HepG2 (cell line): Measurements from ENCODE around the gene MAPK7. TPM values are rescaled to one million over a fixed set of nuclear protein-coding genes. Genes with fewer than 3 reads are reported as not detected.

Source experiments
- DNMT1 ChIP-seq: sonication (generic); formaldehyde crosslinking; IDR thresholded peaks from 2 replicates; pipeline ENCODE4 v1.5.1; 2020; ENCODE audit warnings: mild to moderate bottlenecking, missing genetic modification reagents
- DNMT3B ChIP-seq: conservative IDR thresholded peaks from 2 replicates; pipeline ENCODE4 v1.6.1; 2016; ENCODE audit warnings: missing biosample characterization, control low read depth
- GATA4 ChIP-seq: sonication (generic); IDR thresholded peaks from 2 replicates; pipeline ENCODE4 v1.6.1; 2016; ENCODE audit warnings: antibody characterized with exemption, low read depth, borderline replicate concordance
- HNRNPL ChIP-seq: fragments of 200-400 bp; formaldehyde crosslinking; IDR thresholded peaks from 2 replicates; pipeline ENCODE4 v1.6.1; 2017; ENCODE audit warnings: mild to moderate bottlenecking, low read depth, low read length
- MED1 ChIP-seq: sonication (generic); formaldehyde crosslinking; IDR thresholded peaks from 2 replicates; pipeline ENCODE4 v1.4.0; 2020; ENCODE audit warnings: missing genetic modification reagents
- PRMT3 ChIP-seq: sonication (generic); formaldehyde crosslinking; IDR thresholded peaks from 2 replicates; pipeline ENCODE4 v1.8.1; 2022; ENCODE audit warnings: low read depth, mild to moderate bottlenecking, moderate library complexity, missing genetic modification reagents, borderline replicate concordance
- TCF7 ChIP-seq: sonication (generic); IDR thresholded peaks from 2 replicates; pipeline ENCODE4 v1.6.1; 2016; ENCODE audit warnings: antibody characterized with exemption, low read depth
- ZNF383 ChIP-seq: sonication (generic); formaldehyde crosslinking; IDR thresholded peaks from 2 replicates; pipeline ENCODE4 v1.4.0; 2020; ENCODE audit warnings: missing genetic modification reagents, mild to moderate bottlenecking, borderline replicate concordance
- ZNF589 ChIP-seq: sonication (generic); formaldehyde crosslinking; conservative IDR thresholded peaks from 2 replicates; pipeline ENCODE4 v1.8.0; 2022; ENCODE audit warnings: mild to moderate bottlenecking, moderate library complexity, missing genetic modification reagents
- ZNF670 ChIP-seq: sonication (generic); formaldehyde crosslinking; IDR thresholded peaks from 2 replicates; pipeline ENCODE4 v1.8.0; 2022; ENCODE audit warnings: mild to moderate bottlenecking, missing genetic modification reagents, borderline replicate concordance
- ZNF891 ChIP-seq: sonication (generic); formaldehyde crosslinking; IDR thresholded peaks from 2 replicates; pipeline ENCODE4 v1.5.0; 2020; ENCODE audit warnings: mild to moderate bottlenecking, missing genetic modification reagents
- ZSCAN29 ChIP-seq: sonication (generic); formaldehyde crosslinking; conservative IDR thresholded peaks from 2 replicates; pipeline ENCODE4 v1.4.0; 2020; ENCODE audit warnings: mild to moderate bottlenecking, missing genetic modification reagents
- polyA plus RNA-seq, 8 experiments: library from polyadenylated mRNA; depleted of rRNA in 3 of 8; stranded (reverse) in 7 of 8; unstranded in 1 of 8; fragments of >200 nt; fragmentation: Illumina TruSeq in 4 of 8; extraction: Trizol in 4 of 8; gene quantifications; 2 replicates each; pipeline versions ENCODE4 v1.2.1 to v1.2.3, GENCODE V29; 2011 to 2016; ENCODE audit warnings: low read depth in 4 of 8, missing spikeins in 1 of 8, mixed read lengths in 1 of 8; ENCODE audit not compliant: insufficient read depth in 1 of 8
- total RNA-seq, 5 experiments: library from RNA; depleted of rRNA; stranded (reverse); fragments of >200 nt; fragmentation: Illumina TruSeq; extraction: Trizol; gene quantifications; 2 replicates each; pipeline ENCODE4 v1.2.3, GENCODE V29; 2016; ENCODE audit warnings: low read depth in 1 of 5
- TF ChIP-seq, protein P1 (sequence below): sonication (generic); formaldehyde crosslinking; IDR thresholded peaks from 2 replicates; pipeline ENCODE4 v1.4.0; 2020; ENCODE audit warnings: missing genetic modification reagents, borderline replicate concordance
- TF ChIP-seq, protein P2 (sequence below), 2 experiments: fragments of 450-650 bp in 1 of 2; sonication (generic) in 1 of 2; formaldehyde crosslinking; IDR thresholded peaks; 2 replicates each; pipeline versions ENCODE4 v1.5.0 to v1.8.0; 2020 to 2022; ENCODE audit warnings: mild to moderate bottlenecking in 1 of 2, missing genetic modification reagents in 1 of 2
- TF ChIP-seq, protein P3 (sequence below): sonication (generic); formaldehyde crosslinking; IDR thresholded peaks from 2 replicates; pipeline ENCODE4 v1.4.0; 2020; ENCODE audit warnings: missing genetic modification reagents, mild to moderate bottlenecking, borderline replicate concordance
- TF ChIP-seq, protein P4 (sequence below): sonication (generic); formaldehyde crosslinking; IDR thresholded peaks from 2 replicates; pipeline ENCODE4 v1.5.1; 2020; ENCODE audit warnings: mild to moderate bottlenecking, missing genetic modification reagents, borderline replicate concordance

Gene MAPK7
- total and polyA plus RNA-seq, 2 of the 13 experiments (the other 11 are each of a cell fraction or from before 2014, with no cell fraction given) = 2.9 to 5.9 TPM

DNA sequence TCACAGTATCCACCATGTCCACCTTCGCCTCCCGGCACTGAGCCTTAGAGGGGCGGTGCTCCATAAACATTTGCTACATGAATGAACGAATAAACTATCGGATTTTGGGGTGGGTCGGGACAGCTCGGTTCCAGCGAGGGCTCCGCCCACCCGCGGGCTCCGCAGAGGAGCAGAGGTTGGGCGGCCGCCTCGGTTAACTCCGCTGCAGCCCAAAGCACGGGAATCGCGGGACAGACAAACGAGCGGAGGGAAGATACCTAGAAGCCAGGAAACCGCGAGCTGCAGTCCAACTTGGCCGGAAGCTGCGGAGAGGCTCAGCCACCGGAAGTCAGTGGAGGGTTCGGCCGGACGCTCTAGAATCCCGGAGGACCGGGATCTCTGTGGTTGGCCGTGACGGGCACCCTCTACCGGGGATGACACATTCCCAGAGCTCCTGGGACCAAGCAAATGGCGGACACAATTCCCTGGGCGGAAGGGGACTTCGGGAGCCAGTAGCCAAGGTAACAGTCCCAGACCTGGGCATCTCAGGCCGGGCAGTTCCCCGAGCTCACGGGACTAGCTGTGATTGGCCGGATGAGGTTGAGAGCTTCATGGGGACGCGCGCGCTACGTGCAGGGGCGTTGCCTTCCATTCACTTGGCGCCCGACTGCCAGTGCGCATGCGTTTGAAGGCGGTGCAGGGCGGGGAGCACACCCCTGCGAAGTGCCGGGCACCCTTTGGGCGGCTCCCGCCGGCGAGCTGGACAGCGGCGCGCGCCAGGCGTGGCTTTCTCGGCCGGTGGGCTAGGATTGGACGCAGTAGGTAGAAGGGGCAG is 489 bp upstream of the MAPK7 start (continued):
- TF ChIP-seq GATA4 (no peak), HNRNPL (no peak), ZSCAN29 (CRISPR knock-in tag) (no peak), DNMT3B (no peak), TCF7 (no peak), PRMT3 (CRISPR knock-in tag) (no peak), ZNF383 (CRISPR knock-in tag) (no peak), ZNF670 (0 out of 2 replicates have a peak, but pooled peaks have one; percentile 46), ZNF891 (CRISPR knock-in tag) (no peak), DNMT1 (CRISPR knock-in tag) (no peak), ZNF589 (CRISPR knock-in tag) (0 out of 2 replicates have a peak, but pooled peaks have one; percentile 17), MED1 (CRISPR knock-in tag) (peak; percentile 81)
- TF ChIP-seq, protein P1, sequence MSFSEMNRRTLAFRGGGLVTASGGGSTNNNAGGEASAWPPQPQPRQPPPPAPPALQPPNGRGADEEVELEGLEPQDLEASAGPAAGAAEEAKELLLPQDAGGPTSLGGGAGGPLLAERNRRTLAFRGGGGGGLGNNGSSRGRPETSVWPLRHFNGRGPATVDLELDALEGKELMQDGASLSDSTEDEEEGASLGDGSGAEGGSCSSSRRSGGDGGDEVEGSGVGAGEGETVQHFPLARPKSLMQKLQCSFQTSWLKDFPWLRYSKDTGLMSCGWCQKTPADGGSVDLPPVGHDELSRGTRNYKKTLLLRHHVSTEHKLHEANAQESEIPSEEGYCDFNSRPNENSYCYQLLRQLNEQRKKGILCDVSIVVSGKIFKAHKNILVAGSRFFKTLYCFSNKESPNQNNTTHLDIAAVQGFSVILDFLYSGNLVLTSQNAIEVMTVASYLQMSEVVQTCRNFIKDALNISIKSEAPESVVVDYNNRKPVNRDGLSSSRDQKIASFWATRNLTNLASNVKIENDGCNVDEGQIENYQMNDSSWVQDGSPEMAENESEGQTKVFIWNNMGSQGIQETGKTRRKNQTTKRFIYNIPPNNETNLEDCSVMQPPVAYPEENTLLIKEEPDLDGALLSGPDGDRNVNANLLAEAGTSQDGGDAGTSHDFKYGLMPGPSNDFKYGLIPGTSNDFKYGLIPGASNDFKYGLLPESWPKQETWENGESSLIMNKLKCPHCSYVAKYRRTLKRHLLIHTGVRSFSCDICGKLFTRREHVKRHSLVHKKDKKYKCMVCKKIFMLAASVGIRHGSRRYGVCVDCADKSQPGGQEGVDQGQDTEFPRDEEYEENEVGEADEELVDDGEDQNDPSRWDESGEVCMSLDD (CRISPR knock-in tag) = 0 out of 2 replicates have a peak, but pooled peaks have one; percentile 64
- TF ChIP-seq, protein P2, sequence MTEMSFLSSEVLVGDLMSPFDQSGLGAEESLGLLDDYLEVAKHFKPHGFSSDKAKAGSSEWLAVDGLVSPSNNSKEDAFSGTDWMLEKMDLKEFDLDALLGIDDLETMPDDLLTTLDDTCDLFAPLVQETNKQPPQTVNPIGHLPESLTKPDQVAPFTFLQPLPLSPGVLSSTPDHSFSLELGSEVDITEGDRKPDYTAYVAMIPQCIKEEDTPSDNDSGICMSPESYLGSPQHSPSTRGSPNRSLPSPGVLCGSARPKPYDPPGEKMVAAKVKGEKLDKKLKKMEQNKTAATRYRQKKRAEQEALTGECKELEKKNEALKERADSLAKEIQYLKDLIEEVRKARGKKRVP (CRISPR knock-in tag; IDR thresholded peaks at IDR 0.05) = no peak
- TF ChIP-seq, protein P3, sequence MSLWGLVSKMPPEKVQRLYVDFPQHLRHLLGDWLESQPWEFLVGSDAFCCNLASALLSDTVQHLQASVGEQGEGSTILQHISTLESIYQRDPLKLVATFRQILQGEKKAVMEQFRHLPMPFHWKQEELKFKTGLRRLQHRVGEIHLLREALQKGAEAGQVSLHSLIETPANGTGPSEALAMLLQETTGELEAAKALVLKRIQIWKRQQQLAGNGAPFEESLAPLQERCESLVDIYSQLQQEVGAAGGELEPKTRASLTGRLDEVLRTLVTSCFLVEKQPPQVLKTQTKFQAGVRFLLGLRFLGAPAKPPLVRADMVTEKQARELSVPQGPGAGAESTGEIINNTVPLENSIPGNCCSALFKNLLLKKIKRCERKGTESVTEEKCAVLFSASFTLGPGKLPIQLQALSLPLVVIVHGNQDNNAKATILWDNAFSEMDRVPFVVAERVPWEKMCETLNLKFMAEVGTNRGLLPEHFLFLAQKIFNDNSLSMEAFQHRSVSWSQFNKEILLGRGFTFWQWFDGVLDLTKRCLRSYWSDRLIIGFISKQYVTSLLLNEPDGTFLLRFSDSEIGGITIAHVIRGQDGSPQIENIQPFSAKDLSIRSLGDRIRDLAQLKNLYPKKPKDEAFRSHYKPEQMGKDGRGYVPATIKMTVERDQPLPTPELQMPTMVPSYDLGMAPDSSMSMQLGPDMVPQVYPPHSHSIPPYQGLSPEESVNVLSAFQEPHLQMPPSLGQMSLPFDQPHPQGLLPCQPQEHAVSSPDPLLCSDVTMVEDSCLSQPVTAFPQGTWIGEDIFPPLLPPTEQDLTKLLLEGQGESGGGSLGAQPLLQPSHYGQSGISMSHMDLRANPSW = peak; percentile 89; the same call in 1 of the 2 replicates
- TF ChIP-seq, protein P4, sequence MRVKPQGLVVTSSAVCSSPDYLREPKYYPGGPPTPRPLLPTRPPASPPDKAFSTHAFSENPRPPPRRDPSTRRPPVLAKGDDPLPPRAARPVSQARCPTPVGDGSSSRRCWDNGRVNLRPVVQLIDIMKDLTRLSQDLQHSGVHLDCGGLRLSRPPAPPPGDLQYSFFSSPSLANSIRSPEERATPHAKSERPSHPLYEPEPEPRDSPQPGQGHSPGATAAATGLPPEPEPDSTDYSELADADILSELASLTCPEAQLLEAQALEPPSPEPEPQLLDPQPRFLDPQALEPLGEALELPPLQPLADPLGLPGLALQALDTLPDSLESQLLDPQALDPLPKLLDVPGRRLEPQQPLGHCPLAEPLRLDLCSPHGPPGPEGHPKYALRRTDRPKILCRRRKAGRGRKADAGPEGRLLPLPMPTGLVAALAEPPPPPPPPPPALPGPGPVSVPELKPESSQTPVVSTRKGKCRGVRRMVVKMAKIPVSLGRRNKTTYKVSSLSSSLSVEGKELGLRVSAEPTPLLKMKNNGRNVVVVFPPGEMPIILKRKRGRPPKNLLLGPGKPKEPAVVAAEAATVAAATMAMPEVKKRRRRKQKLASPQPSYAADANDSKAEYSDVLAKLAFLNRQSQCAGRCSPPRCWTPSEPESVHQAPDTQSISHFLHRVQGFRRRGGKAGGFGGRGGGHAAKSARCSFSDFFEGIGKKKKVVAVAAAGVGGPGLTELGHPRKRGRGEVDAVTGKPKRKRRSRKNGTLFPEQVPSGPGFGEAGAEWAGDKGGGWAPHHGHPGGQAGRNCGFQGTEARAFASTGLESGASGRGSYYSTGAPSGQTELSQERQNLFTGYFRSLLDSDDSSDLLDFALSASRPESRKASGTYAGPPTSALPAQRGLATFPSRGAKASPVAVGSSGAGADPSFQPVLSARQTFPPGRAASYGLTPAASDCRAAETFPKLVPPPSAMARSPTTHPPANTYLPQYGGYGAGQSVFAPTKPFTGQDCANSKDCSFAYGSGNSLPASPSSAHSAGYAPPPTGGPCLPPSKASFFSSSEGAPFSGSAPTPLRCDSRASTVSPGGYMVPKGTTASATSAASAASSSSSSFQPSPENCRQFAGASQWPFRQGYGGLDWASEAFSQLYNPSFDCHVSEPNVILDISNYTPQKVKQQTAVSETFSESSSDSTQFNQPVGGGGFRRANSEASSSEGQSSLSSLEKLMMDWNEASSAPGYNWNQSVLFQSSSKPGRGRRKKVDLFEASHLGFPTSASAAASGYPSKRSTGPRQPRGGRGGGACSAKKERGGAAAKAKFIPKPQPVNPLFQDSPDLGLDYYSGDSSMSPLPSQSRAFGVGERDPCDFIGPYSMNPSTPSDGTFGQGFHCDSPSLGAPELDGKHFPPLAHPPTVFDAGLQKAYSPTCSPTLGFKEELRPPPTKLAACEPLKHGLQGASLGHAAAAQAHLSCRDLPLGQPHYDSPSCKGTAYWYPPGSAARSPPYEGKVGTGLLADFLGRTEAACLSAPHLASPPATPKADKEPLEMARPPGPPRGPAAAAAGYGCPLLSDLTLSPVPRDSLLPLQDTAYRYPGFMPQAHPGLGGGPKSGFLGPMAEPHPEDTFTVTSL (CRISPR knock-in tag) = 0 out of 2 replicates have a peak, but pooled peaks have one; percentile 38
